Mesenchymal stem cell (in vitro differentiated cells and primary cell): Measurements from ENCODE around the gene SLC48A1.

Experiments
- DNase-seq: peaks from one replicate; pipeline ENCODE4 v3.0.0-alpha.2; 2013
- H2AFZ ChIP-seq: one replicate; pipeline ENCODE4 v1.6.1; 2013; ENCODE audit warnings: low read depth, mild to moderate bottlenecking, control low read depth, inconsistent platforms, low read length, moderate library complexity
- H2AK5ac ChIP-seq: 2 replicates; pipeline ENCODE4 v1.6.1; 2013; ENCODE audit warnings: low read length, moderate library complexity, mild to moderate bottlenecking, inconsistent platforms; ENCODE audit not compliant: severe bottlenecking
- H2BK120ac ChIP-seq: one replicate; pipeline ENCODE4 v1.6.1; 2013; ENCODE audit warnings: low read depth, mild to moderate bottlenecking, inconsistent platforms, low read length, moderate library complexity
- H2BK12ac ChIP-seq, 2 experiments: one replicate each; pipeline ENCODE4 v1.6.1; 2013; ENCODE audit warnings: inconsistent platforms in 2 of 2, low read length in 2 of 2, mild to moderate bottlenecking in 2 of 2, moderate library complexity in 2 of 2, control low read depth in 1 of 2
- H2BK15ac ChIP-seq: one replicate; pipeline ENCODE4 v1.6.1; 2013; ENCODE audit warnings: mild to moderate bottlenecking, low read depth, inconsistent platforms; ENCODE audit not compliant: poor library complexity, severe bottlenecking
- H2BK5ac ChIP-seq: 2 replicates; pipeline ENCODE4 v1.6.1; 2013; ENCODE audit warnings: low read depth, mild to moderate bottlenecking, low read length, control low read depth, inconsistent platforms; ENCODE audit not compliant: poor library complexity, severe bottlenecking
- H3K14ac ChIP-seq, 2 experiments: one replicate each; pipeline ENCODE4 v1.6.1; 2013; ENCODE audit warnings: inconsistent platforms in 2 of 2, low read length in 2 of 2, control low read depth in 1 of 2, mild to moderate bottlenecking in 1 of 2, moderate library complexity in 1 of 2
- H3K18ac ChIP-seq, 2 experiments: one replicate each; pipeline ENCODE4 v1.6.1; 2013; ENCODE audit warnings: inconsistent platforms in 2 of 2, low read length in 2 of 2, control low read depth in 1 of 2, low read depth in 1 of 2, mild to moderate bottlenecking in 1 of 2
- H3K23ac ChIP-seq, 2 experiments: one replicate each; pipeline ENCODE4 v1.6.1; 2013; ENCODE audit warnings: inconsistent platforms in 2 of 2, low read length in 2 of 2, mild to moderate bottlenecking in 2 of 2, moderate library complexity in 2 of 2, control low read depth in 1 of 2
- H3K27ac ChIP-seq: 2 replicates; pipeline ENCODE4 v1.5.1; 2013; ENCODE audit warnings: mild to moderate bottlenecking, moderate library complexity, low read length, control low read depth, inconsistent platforms; ENCODE audit not compliant: poor library complexity, severe bottlenecking
- H3K27me3 ChIP-seq, 2 experiments: 2 replicates each; pipeline versions ENCODE4 v1.6.1 to v1.7.0; 2013; ENCODE audit warnings: low read length in 2 of 2, mild to moderate bottlenecking in 2 of 2, moderate library complexity in 2 of 2, control low read depth in 1 of 2, inconsistent platforms in 1 of 2; ENCODE audit not compliant: control insufficient read depth in 1 of 2, insufficient read depth in 1 of 2
- H3K36me3 ChIP-seq, 2 experiments: 2 replicates each; pipeline versions ENCODE4 v1.6.1 to v1.7.0; 2013; ENCODE audit warnings: low read length in 2 of 2, control low read depth in 1 of 2, inconsistent platforms in 1 of 2, low read depth in 1 of 2, mild to moderate bottlenecking in 1 of 2; ENCODE audit not compliant: insufficient read depth in 2 of 2, control insufficient read depth in 1 of 2
- H3K4ac ChIP-seq, 2 experiments: one replicate each; pipeline ENCODE4 v1.6.1; 2013; ENCODE audit warnings: inconsistent platforms in 2 of 2, low read length in 2 of 2, mild to moderate bottlenecking in 2 of 2, moderate library complexity in 2 of 2, control low read depth in 1 of 2, low read depth in 1 of 2
- H3K4me1 ChIP-seq: 2 replicates; pipeline ENCODE4 v1.6.1; 2013; ENCODE audit warnings: low read depth, low read length, control low read depth; ENCODE audit not compliant: control insufficient read depth, insufficient read depth
- H3K4me2 ChIP-seq: 2 replicates; pipeline ENCODE4 v1.6.1; 2013; ENCODE audit warnings: low read length, mild to moderate bottlenecking, inconsistent platforms; ENCODE audit not compliant: poor library complexity, severe bottlenecking
- H3K4me3 ChIP-seq, 2 experiments: 2 replicates each; pipeline versions ENCODE4 v1.5.1 to v1.7.0; 2013; ENCODE audit warnings: low read length in 2 of 2, mild to moderate bottlenecking in 2 of 2, control low read depth in 1 of 2, low read depth in 1 of 2; ENCODE audit not compliant: insufficient read depth in 1 of 2
- H3K79me1 ChIP-seq: replicated peaks from 2 replicates; pipeline ENCODE4 v1.6.1; 2013; ENCODE audit warnings: mild to moderate bottlenecking, control low read depth, low read length, inconsistent platforms; ENCODE audit not compliant: poor library complexity, severe bottlenecking
- H3K9ac ChIP-seq: 2 replicates; pipeline ENCODE4 v1.7.0; 2013; ENCODE audit warnings: mild to moderate bottlenecking, low read length, moderate library complexity
- H3K9me3 ChIP-seq: 2 replicates; pipeline ENCODE4 v1.7.0; 2013; ENCODE audit warnings: mild to moderate bottlenecking, low read length; ENCODE audit not compliant: control insufficient read depth
- H4K8ac ChIP-seq: one replicate; pipeline ENCODE4 v1.6.1; 2013; ENCODE audit warnings: inconsistent platforms, mild to moderate bottlenecking, low read length, moderate library complexity
- H4K91ac ChIP-seq: one replicate; pipeline ENCODE4 v1.6.1; 2013; ENCODE audit warnings: mild to moderate bottlenecking, low read length, inconsistent platforms
- WGBS: methylation state at CpG from one replicate; pipeline ENCODE4 v1.1.7; 2013; ENCODE audit warnings: mixed read lengths; 5-methylcytosine and 5-hydroxymethylcytosine counted together

SLC48A1 gene

DNA sequence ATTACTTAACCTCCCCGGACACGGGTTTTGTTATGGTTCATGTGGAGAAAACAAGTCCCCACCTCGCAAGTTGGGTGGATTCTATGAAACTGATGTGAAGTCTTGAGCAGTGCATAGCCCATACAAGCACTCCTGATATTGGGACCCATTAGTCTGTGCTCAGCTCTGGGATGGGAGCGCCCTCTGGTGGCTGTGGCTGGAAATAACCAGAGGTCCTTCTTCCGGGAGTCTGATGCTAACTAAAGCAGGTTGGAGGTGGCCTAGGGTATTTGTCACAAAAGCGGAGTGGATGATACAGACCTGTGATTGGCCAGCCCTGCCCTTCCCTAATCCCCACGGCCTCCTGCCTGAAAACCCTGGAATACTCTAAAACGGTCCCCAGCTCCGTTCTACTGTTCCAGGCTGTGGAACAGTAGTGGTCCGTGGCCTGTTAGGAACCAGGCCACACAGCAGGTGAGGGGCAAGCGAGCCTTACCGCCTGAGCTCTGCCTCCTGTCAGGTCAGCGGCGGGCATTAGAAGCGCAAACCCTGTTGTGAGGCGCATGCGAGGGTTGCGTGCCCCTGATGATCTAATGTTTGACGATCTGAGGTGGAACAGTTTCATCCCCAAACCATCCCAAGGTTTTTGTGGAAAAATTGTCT, 6.4 kb downstream of the SLC48A1 start:
- peaks cover 42% of the 10 kb centered on the region for H3K4me1 ChIP-seq
- no peak overlapping the region for H3K23ac ChIP-seq
- no peak overlapping the region for H2BK12ac ChIP-seq
- H4K8ac ChIP-seq, result peak overlapping the region; percentile 52
- no peak overlapping the region for H2BK120ac ChIP-seq
- H3K4me3 ChIP-seq, result no peak overlapping the region
- peak; percentile 84 for DNase-seq
- H2BK15ac ChIP-seq, result no peak overlapping the region
- H3K9ac ChIP-seq, result peak overlapping the region; percentile 49
- no peak overlapping the region for H3K4me2 ChIP-seq
- H3K4ac ChIP-seq, result no peak overlapping the region
- peaks cover 38 to 63% of the 10 kb centered on the region in 2 experiments for H3K36me3 ChIP-seq
- H3K27ac ChIP-seq, result no peak overlapping the region
- H2AK5ac ChIP-seq, result no peak overlapping the region
- peaks cover 17% of the 10 kb centered on the region for H3K79me1 ChIP-seq
- no peaks in the 10 kb centered on the region for H3K9me3 ChIP-seq
- no peak overlapping the region for H2AFZ ChIP-seq
- H3K27me3 ChIP-seq, result no peaks in the 10 kb centered on the region
- H3K14ac ChIP-seq, result no peak overlapping the region
- no peak overlapping the region for H3K18ac ChIP-seq
- no peak overlapping the region for H4K91ac ChIP-seq
- H2BK5ac ChIP-seq, result no peak overlapping the region
- WGBS, result 28% methylated on average over 19 of the region's 19 CpGs

DNA sequence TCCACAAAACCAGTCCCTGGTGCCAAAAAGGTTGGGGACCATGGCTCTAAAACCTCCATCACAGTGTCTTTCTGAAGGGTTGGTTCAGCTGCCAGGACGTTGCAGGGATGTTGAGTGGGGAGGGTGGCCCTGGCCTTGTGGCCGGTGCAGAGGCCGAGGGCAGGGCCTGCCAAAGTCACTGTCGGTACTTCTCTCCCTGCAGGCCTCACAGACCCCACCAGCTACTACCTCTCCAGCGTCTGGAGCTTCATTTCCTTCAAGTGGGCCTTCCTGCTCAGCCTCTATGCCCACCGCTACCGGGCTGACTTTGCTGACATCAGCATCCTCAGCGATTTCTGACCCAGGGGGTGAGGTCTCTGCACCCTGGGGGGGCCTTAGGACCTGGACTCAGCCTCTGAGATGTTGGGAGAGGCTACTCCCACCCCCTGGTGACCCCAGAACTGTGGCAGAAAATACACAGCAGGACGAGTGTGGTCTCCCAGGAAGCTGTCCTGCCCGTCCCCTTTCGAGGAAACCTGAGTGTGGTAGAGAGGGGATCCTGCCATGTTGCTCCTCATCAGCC, 7.0 kb downstream of the SLC48A1 start:
- H3K27ac ChIP-seq, result no peak overlapping the region
- no peaks in the 10 kb centered on the region for H3K9me3 ChIP-seq
- H4K8ac ChIP-seq, result no peak overlapping the region
- no peak overlapping the region for H2BK15ac ChIP-seq
- H3K23ac ChIP-seq, result no peak overlapping the region
- WGBS, result 72% methylated on average over 11 of the region's 11 CpGs
- peaks cover 13% of the 10 kb centered on the region for H3K79me1 ChIP-seq
- peak overlapping the region; percentile 49 for H3K9ac ChIP-seq
- peak overlapping the region in 1 of 2 experiments; percentile 42 for H3K18ac ChIP-seq
- no peak overlapping the region for H4K91ac ChIP-seq
- H3K4me1 ChIP-seq, result peaks cover 37% of the 10 kb centered on the region
- H3K4me3 ChIP-seq, result no peak overlapping the region
- no peak overlapping the region for H3K14ac ChIP-seq
- no peak overlapping the region for H3K4ac ChIP-seq
- no peak overlapping the region for H2AFZ ChIP-seq
- H3K27me3 ChIP-seq, result no peaks in the 10 kb centered on the region
- H2BK120ac ChIP-seq, result no peak overlapping the region
- DNase-seq, result no peak
- peaks cover 44 to 69% of the 10 kb centered on the region in 2 experiments for H3K36me3 ChIP-seq
- H3K4me2 ChIP-seq, result no peak overlapping the region
- H2BK5ac ChIP-seq, result no peak overlapping the region
- H2BK12ac ChIP-seq, result no peak overlapping the region
- no peak overlapping the region for H2AK5ac ChIP-seq

DNA sequence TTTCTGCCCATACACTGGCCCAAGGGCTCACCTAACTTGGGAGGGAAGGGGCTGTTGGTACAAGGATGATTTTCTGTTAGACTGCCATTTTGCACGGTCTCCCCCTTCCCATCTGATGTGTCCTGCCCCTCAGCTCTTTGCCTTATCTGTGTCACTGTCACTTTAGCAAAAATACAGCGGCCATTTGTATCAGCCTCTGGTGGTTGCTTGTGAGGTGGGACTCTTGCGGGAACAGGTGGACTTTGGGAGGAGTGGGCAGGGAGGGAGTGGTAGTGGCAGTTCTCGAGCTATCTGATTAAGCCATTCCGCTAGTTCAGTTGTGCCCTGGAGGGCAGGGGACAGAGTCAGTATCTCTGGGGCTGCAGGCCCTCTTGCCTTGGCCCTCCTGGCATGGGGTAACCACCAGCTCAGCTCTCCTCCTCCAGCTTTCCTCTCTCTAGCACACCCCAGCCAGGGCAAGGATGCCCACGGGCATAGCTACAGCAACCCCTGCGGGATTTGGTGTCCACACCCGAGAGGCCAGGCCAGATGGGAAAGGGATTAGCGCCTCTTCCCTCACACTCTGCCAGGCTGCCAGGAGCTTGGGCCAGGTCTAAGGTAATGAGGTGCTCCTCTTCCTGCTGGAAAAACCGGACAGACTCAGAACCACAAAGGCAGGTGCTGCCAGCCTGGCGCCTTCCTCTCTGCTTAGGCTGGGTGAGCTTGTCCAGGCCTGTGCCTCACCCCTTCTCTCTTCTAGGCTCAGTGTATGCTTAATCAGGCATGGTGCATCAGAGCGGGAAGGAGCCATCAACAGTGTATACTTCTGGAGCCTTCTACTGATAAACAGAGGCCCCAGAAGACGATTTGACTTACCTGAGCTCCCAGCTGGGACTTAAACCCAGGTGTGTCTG, 8.7 kb downstream of the SLC48A1 start:
- no peak overlapping the region for H3K4ac ChIP-seq
- peak overlapping the region in 1 of 2 experiments; percentile 21 for H3K18ac ChIP-seq
- H3K4me2 ChIP-seq, result no peak overlapping the region
- H3K4me1 ChIP-seq, result peaks cover 22% of the 10 kb centered on the region
- H2BK120ac ChIP-seq, result no peak overlapping the region
- 97% methylated on average over 12 of the region's 13 CpGs for WGBS
- H2BK5ac ChIP-seq, result no peak overlapping the region
- peaks cover 14% of the 10 kb centered on the region for H3K79me1 ChIP-seq
- H3K23ac ChIP-seq, result no peak overlapping the region
- no peak overlapping the region for H2AK5ac ChIP-seq
- H3K9ac ChIP-seq, result no peak overlapping the region
- no peak overlapping the region for H3K4me3 ChIP-seq
- no peak overlapping the region for H4K91ac ChIP-seq
- H3K14ac ChIP-seq, result no peak overlapping the region
- H4K8ac ChIP-seq, result no peak overlapping the region
- peak overlapping the region; percentile 4 for H3K27ac ChIP-seq
- peaks cover 61 to 82% of the 10 kb centered on the region in 2 experiments for H3K36me3 ChIP-seq
- no peaks in the 10 kb centered on the region for H3K9me3 ChIP-seq
- H2AFZ ChIP-seq, result no peak overlapping the region
- DNase-seq, result no peak
- no peak overlapping the region for H2BK12ac ChIP-seq
- no peaks in the 10 kb centered on the region for H3K27me3 ChIP-seq
- H2BK15ac ChIP-seq, result no peak overlapping the region

DNA sequence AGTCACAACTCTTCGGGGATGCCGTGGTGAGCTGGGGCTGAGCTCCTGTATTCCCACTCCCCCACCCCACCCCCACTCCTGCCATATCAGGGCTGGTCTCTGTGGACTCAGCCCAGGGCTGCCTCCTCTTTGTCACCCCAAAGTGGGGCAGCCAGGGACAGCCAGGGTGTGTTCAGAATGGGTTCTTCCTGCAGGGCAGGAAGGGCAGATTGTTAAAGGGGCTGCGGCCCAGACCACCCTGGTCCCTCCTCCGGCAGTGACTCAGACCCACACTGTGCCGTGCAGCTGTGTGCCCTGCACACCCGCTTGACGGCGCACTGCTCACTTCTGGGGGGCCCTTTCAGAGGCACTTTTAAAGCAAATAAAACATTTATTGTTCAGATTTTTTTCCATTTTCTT, 9.3 kb downstream of the SLC48A1 start:
- H3K4ac ChIP-seq, result no peak overlapping the region
- no peak overlapping the region for H2AFZ ChIP-seq
- H2BK120ac ChIP-seq, result no peak overlapping the region
- no peak overlapping the region for H2BK5ac ChIP-seq
- H2BK12ac ChIP-seq, result no peak overlapping the region
- no peak overlapping the region for H2BK15ac ChIP-seq
- no peaks in the 10 kb centered on the region for H3K9me3 ChIP-seq
- no peak overlapping the region for H3K18ac ChIP-seq
- H3K23ac ChIP-seq, result no peak overlapping the region
- no peaks in the 10 kb centered on the region for H3K27me3 ChIP-seq
- H3K27ac ChIP-seq, result peak overlapping the region; percentile 2
- H3K14ac ChIP-seq, result no peak overlapping the region
- H3K79me1 ChIP-seq, result peaks cover 14% of the 10 kb centered on the region
- H3K4me3 ChIP-seq, result no peak overlapping the region
- H3K36me3 ChIP-seq, result peaks cover 67 to 84% of the 10 kb centered on the region in 2 experiments
- 78% methylated on average over 8 of the region's 8 CpGs for WGBS
- peak overlapping the region; percentile 7 for H2AK5ac ChIP-seq
- H4K91ac ChIP-seq, result no peak overlapping the region
- peaks cover 16% of the 10 kb centered on the region for H3K4me1 ChIP-seq
- H3K4me2 ChIP-seq, result no peak overlapping the region
- DNase-seq, result no peak
- no peak overlapping the region for H4K8ac ChIP-seq
- H3K9ac ChIP-seq, result no peak overlapping the region
